GM23338 (cell line): ENCODE data around the gene DOCK11. TPM values are rescaled to one million over a fixed set of nuclear protein-coding genes. Genes with fewer than 3 reads are reported as not detected.

ENCODE experiments used
- ATAC-seq: fragments of 200-7000 bp; cut with Tn5 transposase; 3 replicates; pipeline ENCODE4 v1.9.1; 2020
- DNase-seq: peaks from one replicate; pipeline ENCODE4 v3.0.0-alpha.2; 2015; ENCODE audit warnings: low spot score
- H2AFZ ChIP-seq: fragments of 200-600 bp; sonication (generic); 2 replicates; pipeline ENCODE4 v1.8.0; 2016; ENCODE audit warnings: antibody characterized with exemption, mild to moderate bottlenecking, moderate library complexity
- H3F3A ChIP-seq: fragments of 200-600 bp; sonication (generic); replicated peaks from 2 replicates; pipeline ENCODE4 v1.8.0; 2017; ENCODE audit warnings: antibody characterized with exemption, mixed run types, low read depth
- H3K27ac ChIP-seq: fragments of 200-600 bp; sonication (generic); 2 replicates; pipeline ENCODE4 v1.6.1; 2016; ENCODE audit warnings: low read depth
- H3K27me3 ChIP-seq: fragments of 200-600 bp; sonication (generic); 2 replicates; pipeline ENCODE4 v1.8.0; 2016; ENCODE audit warnings: mild to moderate bottlenecking, mixed run types, moderate library complexity; ENCODE audit not compliant: insufficient read depth
- H3K36me3 ChIP-seq: fragments of 200-600 bp; sonication (generic); 2 replicates; pipeline ENCODE4 v1.8.0; 2016; ENCODE audit warnings: mild to moderate bottlenecking; ENCODE audit not compliant: insufficient read depth
- H3K4me1 ChIP-seq: fragments of 200-600 bp; sonication (generic); 2 replicates; pipeline ENCODE4 v1.8.0; 2016; ENCODE audit warnings: mild to moderate bottlenecking, moderate library complexity; ENCODE audit not compliant: insufficient read depth
- H3K4me2 ChIP-seq: fragments of 200-600 bp; sonication (generic); 2 replicates; pipeline ENCODE4 v1.7.1; 2017; ENCODE audit warnings: mixed run types
- H3K4me3 ChIP-seq: fragments of 200-600 bp; sonication (generic); 2 replicates; pipeline ENCODE4 v1.6.1; 2016; ENCODE audit warnings: mixed run types
- H3K79me2 ChIP-seq: fragments of 200-600 bp; sonication (generic); replicated peaks from 2 replicates; pipeline ENCODE4 v1.8.0; 2017; ENCODE audit warnings: mild to moderate bottlenecking; ENCODE audit not compliant: insufficient read depth
- H3K9me2 ChIP-seq: fragments of 200-600 bp; sonication (generic); 2 replicates; pipeline ENCODE4 v1.8.0; 2017; ENCODE audit not compliant: insufficient read depth
- H4K20me1 ChIP-seq: fragments of 200-600 bp; sonication (generic); replicated peaks from 2 replicates; pipeline ENCODE4 v1.8.0; 2017; ENCODE audit warnings: mild to moderate bottlenecking; ENCODE audit not compliant: insufficient read depth
- H3K27ac Mint-ChIP-seq: 2 replicates; pipeline ENCODE4 v1.8.0; 2020; ENCODE audit warnings: inconsistent platforms, mild to moderate bottlenecking, moderate library complexity, mixed read lengths
- H3K27me3 Mint-ChIP-seq: 3 replicates; pipeline ENCODE4 v1.8.0; 2022; ENCODE audit warnings: low read depth, mild to moderate bottlenecking, moderate library complexity, mixed read lengths, inconsistent platforms; ENCODE audit not compliant: insufficient read depth, poor library complexity
- H3K36me3 Mint-ChIP-seq: 3 replicates; pipeline ENCODE4 v1.8.0; 2021; ENCODE audit warnings: low read depth, mild to moderate bottlenecking, inconsistent platforms, moderate library complexity, mixed read lengths
- H3K4me1 Mint-ChIP-seq: 3 replicates; pipeline ENCODE4 v1.8.0; 2020; ENCODE audit warnings: mild to moderate bottlenecking, inconsistent platforms, mixed read lengths
- H3K4me3 Mint-ChIP-seq: 3 replicates; pipeline ENCODE4 v1.8.0; 2021; ENCODE audit warnings: moderate library complexity, mild to moderate bottlenecking, inconsistent platforms, mixed read lengths
- H3K9me3 Mint-ChIP-seq: 3 replicates; pipeline ENCODE4 v1.8.0; 2020; ENCODE audit warnings: moderate library complexity, mild to moderate bottlenecking, inconsistent platforms, mixed read lengths
- CREB1 ChIP-seq: fragments of 250-450 bp; sonication (Bioruptor Pico); IDR thresholded peaks from 2 replicates; pipeline ENCODE4 v1.5.0; 2020; ENCODE audit warnings: low read depth, mild to moderate bottlenecking, moderate library complexity
- ETS1 ChIP-seq: IDR thresholded peaks from 2 replicates; pipeline ENCODE4 v1.6.1; 2016; ENCODE audit warnings: antibody characterized with exemption
- EZH2phosphoT487 ChIP-seq: fragments of 200-600 bp; sonication (generic); IDR thresholded peaks from one replicate; pipeline ENCODE4 v1.8.1; 2018; ENCODE audit warnings: antibody characterized with exemption; ENCODE audit not compliant: unreplicated experiment
- POLR2AphosphoS5 ChIP-seq: IDR thresholded peaks from 2 replicates; pipeline ENCODE4 v1.6.1; 2016; ENCODE audit warnings: antibody characterized with exemption, low read depth
- REST ChIP-seq: IDR thresholded peaks from one replicate; pipeline ENCODE4 v1.6.1; 2018; ENCODE audit warnings: antibody characterized with exemption; ENCODE audit not compliant: unreplicated experiment
- STAT1 ChIP-seq: IDR thresholded peaks from one replicate; pipeline ENCODE4 v1.6.1; 2016; ENCODE audit warnings: antibody characterized with exemption; ENCODE audit not compliant: unreplicated experiment
- ZNF114 ChIP-seq: fragments of 250-450 bp; sonication (Bioruptor Pico); IDR thresholded peaks from 2 replicates; pipeline ENCODE4 v1.5.0; 2020; ENCODE audit warnings: mild to moderate bottlenecking, moderate library complexity
- ZNF331 ChIP-seq: fragments of 250-450 bp; sonication (Bioruptor Pico); IDR thresholded peaks from 2 replicates; pipeline ENCODE4 v1.5.0; 2020; ENCODE audit warnings: low read depth, mild to moderate bottlenecking, moderate library complexity
- polyA plus RNA-seq: library from polyadenylated mRNA; unstranded; fragments of >200 nt; fragmentation: Nextera tagmentation; extraction: Ambion mirVana; gene quantifications from 2 replicates; pipeline ENCODE4 v1.2.1, GENCODE V29; 2016
- total RNA-seq: library from RNA; depleted of rRNA; stranded (reverse); fragments of >200 nt; shearing (Covaris generic); gene quantifications from 2 replicates; pipeline ENCODE4 v1.2.3, GENCODE V29; 2014
- TF ChIP-seq, protein P1 (sequence below), 2 experiments: fragments of 200-600 bp in 1 of 2; sonication (generic) in 1 of 2; conservative IDR thresholded peaks; 2 replicates each; pipeline versions ENCODE4 v1.5.1 to v1.6.1; 2016 to 2017; ENCODE audit warnings: antibody characterized with exemption in 2 of 2, low read depth in 2 of 2, mild to moderate bottlenecking in 2 of 2, moderate library complexity in 1 of 2

Gene DOCK11
- total and polyA plus RNA-seq, 2 experiments from 2014 or later = 6.0 to 12.3 TPM

DNA sequence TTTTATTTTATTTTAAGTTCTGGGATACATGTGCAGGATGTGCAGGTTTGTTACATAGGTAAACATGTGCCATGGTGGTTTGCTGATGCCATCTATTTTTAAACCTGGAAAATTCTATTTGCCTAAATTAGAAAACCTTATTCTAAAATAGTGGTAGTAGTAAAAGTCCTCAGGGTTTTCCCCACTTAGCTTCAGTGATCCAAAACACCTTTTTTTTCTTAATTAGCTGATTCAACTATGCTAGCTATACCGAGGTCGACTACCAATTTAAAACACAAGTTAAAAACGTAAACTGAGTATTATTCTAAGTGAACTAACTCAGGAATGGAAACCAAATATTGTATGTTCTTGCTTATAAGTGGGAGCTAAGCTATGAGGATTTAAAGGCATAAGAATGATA is 161.8 kb downstream of the DOCK11 start:
- Histone ChIP-seq H2AFZ (no peak overlapping the region), H3K4me3 (no peak overlapping the region), H3K27ac (no peak overlapping the region), H3F3A (no peaks in the 10 kb centered on the region), H3K4me1 (no peaks in the 10 kb centered on the region), H3K36me3 (no peaks in the 10 kb centered on the region), H4K20me1 (no peaks in the 10 kb centered on the region), H3K4me2 (no peak overlapping the region), H3K79me2 (no peaks in the 10 kb centered on the region), H3K9me2 (no peaks in the 10 kb centered on the region), H3K27me3 (no peaks in the 10 kb centered on the region)
- Mint-ChIP-seq H3K27ac (no peak overlapping the region), H3K4me3 (no peak overlapping the region), H3K36me3 (no peaks in the 10 kb centered on the region), H3K27me3 (no peaks in the 10 kb centered on the region), H3K9me3 (no peaks in the 10 kb centered on the region), H3K4me1 (peaks cover 3% of the 10 kb centered on the region; the same call in 1 of the 3 replicates)
- no peak for ATAC-seq
- no peak for DNase-seq
- TF ChIP-seq, protein P1, sequence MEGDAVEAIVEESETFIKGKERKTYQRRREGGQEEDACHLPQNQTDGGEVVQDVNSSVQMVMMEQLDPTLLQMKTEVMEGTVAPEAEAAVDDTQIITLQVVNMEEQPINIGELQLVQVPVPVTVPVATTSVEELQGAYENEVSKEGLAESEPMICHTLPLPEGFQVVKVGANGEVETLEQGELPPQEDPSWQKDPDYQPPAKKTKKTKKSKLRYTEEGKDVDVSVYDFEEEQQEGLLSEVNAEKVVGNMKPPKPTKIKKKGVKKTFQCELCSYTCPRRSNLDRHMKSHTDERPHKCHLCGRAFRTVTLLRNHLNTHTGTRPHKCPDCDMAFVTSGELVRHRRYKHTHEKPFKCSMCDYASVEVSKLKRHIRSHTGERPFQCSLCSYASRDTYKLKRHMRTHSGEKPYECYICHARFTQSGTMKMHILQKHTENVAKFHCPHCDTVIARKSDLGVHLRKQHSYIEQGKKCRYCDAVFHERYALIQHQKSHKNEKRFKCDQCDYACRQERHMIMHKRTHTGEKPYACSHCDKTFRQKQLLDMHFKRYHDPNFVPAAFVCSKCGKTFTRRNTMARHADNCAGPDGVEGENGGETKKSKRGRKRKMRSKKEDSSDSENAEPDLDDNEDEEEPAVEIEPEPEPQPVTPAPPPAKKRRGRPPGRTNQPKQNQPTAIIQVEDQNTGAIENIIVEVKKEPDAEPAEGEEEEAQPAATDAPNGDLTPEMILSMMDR (conservative IDR thresholded peaks at IDR 0.05; ENCODE audit: low read depth in 2 of 2) = no peak
- no peak for TF ChIP-seq ETS1
- TF ChIP-seq ZNF331 = no peak

DNA sequence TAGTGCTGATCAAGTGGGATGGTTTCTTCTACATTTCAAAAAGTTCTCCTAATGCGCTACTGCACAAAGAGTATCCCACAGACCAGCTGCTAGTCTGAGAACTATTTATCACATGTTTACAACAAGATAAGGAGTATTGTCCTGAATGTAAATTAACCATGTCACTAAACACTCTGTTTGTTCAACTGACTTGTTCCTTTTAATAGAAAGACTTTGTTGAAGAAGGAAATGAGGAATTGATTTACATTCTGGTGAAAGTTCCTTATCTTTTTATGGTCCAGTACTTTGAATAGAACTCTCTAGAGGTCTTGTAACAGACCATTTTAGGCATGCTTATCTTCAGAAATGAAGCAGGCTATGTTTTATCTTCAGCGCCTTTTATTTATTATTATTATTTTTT is 164.5 kb downstream of the DOCK11 start:
- Histone ChIP-seq H3K4me1 (no peaks in the 10 kb centered on the region), H2AFZ (no peak overlapping the region), H3F3A (no peaks in the 10 kb centered on the region), H3K4me3 (no peak overlapping the region), H3K79me2 (no peaks in the 10 kb centered on the region), H3K4me2 (no peak overlapping the region), H3K27ac (no peak overlapping the region), H3K27me3 (no peaks in the 10 kb centered on the region), H3K36me3 (no peaks in the 10 kb centered on the region), H4K20me1 (no peaks in the 10 kb centered on the region), H3K9me2 (no peaks in the 10 kb centered on the region)
- H3K4me1 Mint-ChIP-seq = peaks cover 3% of the 10 kb centered on the region; the same call in 1 of the 3 replicates
- H3K36me3 Mint-ChIP-seq = no peaks in the 10 kb centered on the region
- H3K27me3 Mint-ChIP-seq = no peaks in the 10 kb centered on the region
- DNase-seq (no peak), ATAC-seq (no peak)
- no peak overlapping the region for H3K27ac Mint-ChIP-seq
- H3K4me3 Mint-ChIP-seq = no peak overlapping the region
- H3K9me3 Mint-ChIP-seq = no peaks in the 10 kb centered on the region; the same call in 2 of the 3 replicates
- no peak for TF ChIP-seq CREB1 (CRISPR knock-in tag)
- no peak for TF ChIP-seq POLR2AphosphoS5
- TF ChIP-seq EZH2phosphoT487 = no peak
- no peak for TF ChIP-seq ZNF114
- no peak for TF ChIP-seq ZNF331
- TF ChIP-seq REST = no peak
- TF ChIP-seq, protein P1 (conservative IDR thresholded peaks at IDR 0.05; ENCODE audit: low read depth in 2 of 2) = no peak
- TF ChIP-seq STAT1 = no peak
